Measurements from ENCODE around the gene RSPO3. TPM values are rescaled to one million over a fixed set of nuclear protein-coding genes. Genes with fewer than 3 reads are reported as not detected.
"Not testable (repeated sequence)": the region's sequence is repeated elsewhere in the genome, so short reads cannot be mapped to it uniquely, and the experiment has no call there.

RSPO3 gene
- polyA plus RNA-seq, 1 donor: 4.8 TPM

DNA sequence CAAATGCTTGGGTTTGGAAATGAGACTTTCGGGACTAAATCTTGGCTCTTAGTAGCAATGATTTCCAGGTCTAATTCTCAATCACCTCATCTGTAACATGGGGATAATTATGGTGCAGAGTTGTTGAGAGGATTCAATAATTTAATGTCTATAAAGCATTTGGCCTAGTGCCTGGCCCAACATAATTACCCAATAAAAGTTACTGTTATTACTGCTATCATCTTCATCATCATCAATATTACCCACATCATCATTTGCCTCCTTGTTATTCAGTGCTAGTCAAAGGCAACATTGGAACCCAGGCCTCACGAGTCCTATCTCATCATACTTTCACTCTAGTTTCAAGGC is 34.5 kb upstream of the RSPO3 start:
- WGBS (ENCODE audit: insufficient coverage, low lambda C conversion rate): no CpG with 5 or more reads among the region's 2 CpGs
- H3K4me3 ChIP-seq (ENCODE audit: low read length): no peak overlapping the region
- no peaks in the 10 kb centered on the region for H3K9me3 ChIP-seq (ENCODE audit: control insufficient read depth, low read depth, low read length)
- H3K4me1 ChIP-seq (ENCODE audit: control insufficient read depth, insufficient read depth, low read length): no peaks in the 10 kb centered on the region
- no peaks in the 10 kb centered on the region for H3K36me3 ChIP-seq (ENCODE audit: control insufficient read depth, insufficient read depth, low read length)
- no peaks in the 10 kb centered on the region for H3K27me3 ChIP-seq (ENCODE audit: control insufficient read depth, insufficient read depth, low read length)
- H3K27ac ChIP-seq (ENCODE audit: low read length): no peak overlapping the region
- no peak for DNase-seq

DNA sequence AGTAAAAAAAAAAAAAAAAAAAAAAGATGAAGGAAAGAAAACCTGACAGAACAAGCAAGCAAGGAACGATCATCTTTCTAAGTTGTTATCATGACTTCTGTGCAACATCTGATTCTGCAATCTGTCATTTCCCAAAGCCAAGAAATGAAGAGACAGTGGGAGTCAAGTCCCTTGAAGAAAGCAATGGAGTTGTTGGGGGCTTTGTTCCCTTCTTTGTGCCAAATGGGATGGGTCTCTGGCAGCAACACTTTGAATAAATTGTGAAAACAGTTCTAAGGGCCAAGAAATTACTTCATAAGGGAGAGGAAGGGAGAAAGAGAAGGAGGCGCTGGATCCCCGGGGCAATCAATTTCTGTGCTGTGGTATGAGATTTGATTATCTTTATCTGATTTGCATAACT is 33.3 kb upstream of the RSPO3 start:
- no peak overlapping the region for H3K27ac ChIP-seq (ENCODE audit: low read length)
- no peaks in the 10 kb centered on the region for H3K4me1 ChIP-seq (ENCODE audit: control insufficient read depth, insufficient read depth, low read length)
- WGBS (ENCODE audit: insufficient coverage, low lambda C conversion rate): 78% methylated on average over 3 of the region's 3 CpGs
- H3K9me3 ChIP-seq (ENCODE audit: control insufficient read depth, low read depth, low read length): no peaks in the 10 kb centered on the region
- DNase-seq: no peak
- H3K36me3 ChIP-seq (ENCODE audit: control insufficient read depth, insufficient read depth, low read length): no peaks in the 10 kb centered on the region
- H3K27me3 ChIP-seq (ENCODE audit: control insufficient read depth, insufficient read depth, low read length): no peaks in the 10 kb centered on the region
- no peak overlapping the region for H3K4me3 ChIP-seq (ENCODE audit: low read length)

DNA sequence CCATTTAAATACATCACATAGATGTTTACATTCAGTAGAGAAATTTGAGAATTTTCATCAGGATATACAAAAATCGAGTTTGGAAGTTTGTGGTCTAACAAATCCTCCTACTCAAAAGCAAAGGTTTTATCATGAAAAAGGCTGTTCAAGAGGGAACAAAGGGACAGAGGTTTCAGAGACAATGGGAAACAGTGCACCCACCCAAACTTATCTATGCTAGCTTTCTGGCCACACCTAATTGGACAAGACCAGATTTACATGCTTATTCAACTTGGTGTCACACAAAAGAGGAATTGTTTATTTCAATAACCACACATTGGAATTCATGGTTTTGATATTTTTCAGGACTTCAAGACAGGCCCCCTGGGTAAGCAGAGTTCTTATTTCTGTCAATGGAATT is 28.4 kb upstream of the RSPO3 start:
- H3K9me3 ChIP-seq (ENCODE audit: control insufficient read depth, low read depth, low read length): no peaks in the 10 kb centered on the region
- no peaks in the 10 kb centered on the region for H3K4me1 ChIP-seq (ENCODE audit: control insufficient read depth, insufficient read depth, low read length)
- no peaks in the 10 kb centered on the region for H3K36me3 ChIP-seq (ENCODE audit: control insufficient read depth, insufficient read depth, low read length)
- no peak overlapping the region for H3K4me3 ChIP-seq (ENCODE audit: low read length)
- WGBS (ENCODE audit: insufficient coverage, low lambda C conversion rate): 33% methylated on average over 1 of the region's 1 CpG
- H3K27me3 ChIP-seq (ENCODE audit: control insufficient read depth, insufficient read depth, low read length): no peaks in the 10 kb centered on the region
- no peak overlapping the region for H3K27ac ChIP-seq (ENCODE audit: low read length)
- DNase-seq: no peak

- H3K27me3 ChIP-seq (ENCODE audit: control insufficient read depth, insufficient read depth, low read length): no peaks in the 10 kb centered on the region
- no peaks in the 10 kb centered on the region for H3K4me1 ChIP-seq (ENCODE audit: control insufficient read depth, insufficient read depth, low read length)
- no peak overlapping the region for H3K27ac ChIP-seq (ENCODE audit: low read length)
- WGBS (ENCODE audit: insufficient coverage, low lambda C conversion rate): 92% methylated on average over 3 of the region's 3 CpGs
- H3K4me3 ChIP-seq (ENCODE audit: low read length): no peak overlapping the region
- no peak for DNase-seq
- H3K36me3 ChIP-seq (ENCODE audit: control insufficient read depth, insufficient read depth, low read length): no peaks in the 10 kb centered on the region
- H3K9me3 ChIP-seq (ENCODE audit: control insufficient read depth, low read depth, low read length): no peaks in the 10 kb centered on the region
These were observed 26.0 kb upstream of the RSPO3 start for GRCh38 chr6:127092466-127092865.

GRCh38 chr6:127094791-127095190 is 23.7 kb upstream of the RSPO3 start:
- no peak for DNase-seq
- Histone ChIP-seq H3K4me1 (ENCODE audit: control insufficient read depth, insufficient read depth, low read length) (no peaks in the 10 kb centered on the region), H3K27ac (ENCODE audit: low read length) (no peak overlapping the region), H3K27me3 (ENCODE audit: control insufficient read depth, insufficient read depth, low read length) (no peaks in the 10 kb centered on the region), H3K4me3 (ENCODE audit: low read length) (no peak overlapping the region), H3K9me3 (ENCODE audit: control insufficient read depth, low read depth, low read length) (no peaks in the 10 kb centered on the region), H3K36me3 (ENCODE audit: control insufficient read depth, insufficient read depth, low read length) (no peaks in the 10 kb centered on the region)
- WGBS (ENCODE audit: insufficient coverage, low lambda C conversion rate): 63% methylated on average over 1 of the region's 1 CpG

DNA sequence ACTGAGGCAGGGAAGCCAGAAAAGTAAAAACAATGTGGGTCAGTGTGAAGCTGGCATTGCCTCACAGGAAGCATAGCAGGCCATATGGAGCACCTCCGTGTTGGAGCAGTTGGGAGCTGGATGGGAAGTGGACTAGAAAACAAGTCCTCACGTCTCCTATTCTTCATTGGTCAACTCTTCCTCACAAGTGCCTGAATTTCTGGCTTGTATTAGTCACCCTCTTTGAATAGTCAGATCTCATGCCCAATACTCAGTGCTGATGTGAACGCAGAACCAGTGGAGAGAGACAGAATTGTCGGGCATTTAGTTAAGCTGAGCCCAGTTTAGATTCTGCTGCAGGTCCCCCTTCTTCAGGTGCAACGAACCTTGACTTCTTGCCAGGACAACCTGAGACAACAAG is 22.3 kb upstream of the RSPO3 start:
- Histone ChIP-seq H3K27ac (ENCODE audit: low read length) (no peak overlapping the region), H3K9me3 (ENCODE audit: control insufficient read depth, low read depth, low read length) (no peaks in the 10 kb centered on the region), H3K36me3 (ENCODE audit: control insufficient read depth, insufficient read depth, low read length) (no peaks in the 10 kb centered on the region), H3K4me1 (ENCODE audit: control insufficient read depth, insufficient read depth, low read length) (no peaks in the 10 kb centered on the region), H3K4me3 (ENCODE audit: low read length) (no peak overlapping the region), H3K27me3 (ENCODE audit: control insufficient read depth, insufficient read depth, low read length) (no peaks in the 10 kb centered on the region)
- no CpG with 5 or more reads among the region's 5 CpGs for WGBS (ENCODE audit: insufficient coverage, low lambda C conversion rate)
- DNase-seq: no peak

DNA sequence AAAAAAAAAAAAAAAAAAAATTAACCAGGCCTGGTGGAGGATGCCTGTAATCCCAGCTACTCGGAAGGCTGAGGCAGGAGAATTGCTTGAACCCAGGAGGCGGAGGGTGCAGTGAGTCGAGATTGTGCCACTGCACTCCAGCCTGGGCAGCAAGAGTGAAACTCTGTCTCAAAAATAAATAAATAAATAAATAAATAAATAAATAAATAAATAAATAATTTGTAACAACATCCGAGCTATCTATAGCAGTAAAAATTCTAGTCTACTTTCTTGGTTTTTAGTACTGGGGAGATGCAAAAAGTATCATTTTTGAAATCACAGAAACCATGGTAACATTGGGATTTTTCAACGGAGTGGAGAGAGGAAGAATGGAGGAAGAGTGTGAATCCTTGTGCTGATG is 21.0 kb upstream of the RSPO3 start:
- not testable (repeated sequence) for H3K9me3 ChIP-seq (ENCODE audit: control insufficient read depth, low read depth, low read length)
- WGBS (ENCODE audit: insufficient coverage, low lambda C conversion rate): 100% methylated on average over 2 of the region's 5 CpGs

DNA sequence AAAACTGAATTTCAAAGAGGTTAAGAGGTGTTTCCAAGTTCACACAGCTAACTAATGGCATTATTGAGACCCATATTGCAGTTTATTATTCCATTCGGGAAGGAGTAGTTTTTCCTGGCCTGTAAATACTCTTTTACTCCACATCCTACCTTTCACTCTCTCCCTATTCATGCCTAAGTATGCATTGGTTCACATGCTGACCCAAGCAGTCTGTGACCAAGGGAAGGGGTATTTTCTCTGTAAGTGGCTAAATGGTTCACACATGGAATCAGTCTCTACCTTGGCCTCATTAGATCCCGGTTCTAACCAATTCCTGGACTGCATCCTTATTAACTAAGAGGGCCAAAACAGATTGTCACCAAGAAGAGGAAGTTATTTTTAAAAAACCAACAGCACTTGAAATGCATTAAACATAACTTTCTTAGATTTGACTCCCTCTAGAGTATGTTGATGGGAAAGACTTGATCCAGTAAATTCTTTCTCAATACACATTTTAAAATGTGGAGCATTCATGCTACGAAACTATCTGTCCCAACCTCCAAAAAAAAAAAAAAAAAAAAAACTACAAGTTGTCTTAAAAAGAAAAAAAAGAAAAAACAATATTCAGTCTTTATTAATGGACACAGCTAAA is 17.8 kb upstream of the RSPO3 start:
- DNase-seq: peak in 1 of 2 donors; percentile 2
- Histone ChIP-seq H3K4me3 (ENCODE audit: low read length) (no peak overlapping the region), H3K36me3 (ENCODE audit: control insufficient read depth, insufficient read depth, low read length) (no peaks in the 10 kb centered on the region), H3K27ac (ENCODE audit: low read length) (no peak overlapping the region), H3K27me3 (ENCODE audit: control insufficient read depth, insufficient read depth, low read length) (no peaks in the 10 kb centered on the region), H3K4me1 (ENCODE audit: control insufficient read depth, insufficient read depth, low read length) (no peaks in the 10 kb centered on the region), H3K9me3 (ENCODE audit: control insufficient read depth, low read depth, low read length) (no peaks in the 10 kb centered on the region)
- 80% methylated on average over 1 of the region's 3 CpGs for WGBS (ENCODE audit: insufficient coverage, low lambda C conversion rate)

More for the DNA sequence above, 21.0 kb upstream of the RSPO3 start:
- not testable (repeated sequence) for H3K27ac ChIP-seq (ENCODE audit: low read length); H3K4me3 ChIP-seq (ENCODE audit: low read length); DNase-seq; H3K4me1 ChIP-seq (ENCODE audit: control insufficient read depth, insufficient read depth, low read length); H3K27me3 ChIP-seq (ENCODE audit: control insufficient read depth, insufficient read depth, low read length); H3K36me3 ChIP-seq (ENCODE audit: control insufficient read depth, insufficient read depth, low read length)

DNA sequence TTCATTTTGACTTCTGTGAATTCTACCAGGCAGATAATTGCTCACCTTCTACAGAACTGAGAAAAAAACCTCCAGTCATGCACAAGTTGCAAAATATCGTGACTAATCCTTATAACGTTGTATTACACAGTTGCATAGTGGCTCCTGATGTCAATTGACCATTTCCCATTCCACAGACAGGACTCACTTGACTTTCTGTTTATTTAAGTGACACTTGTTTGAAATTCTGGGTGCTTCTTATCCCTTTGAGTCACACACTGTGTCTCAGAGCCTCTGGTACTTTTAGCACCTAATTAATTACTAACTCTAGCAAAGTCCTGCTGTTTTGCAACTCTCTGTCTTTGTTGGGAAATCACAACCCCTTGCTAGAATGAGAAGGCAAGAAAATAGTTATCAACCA is 16.2 kb upstream of the RSPO3 start:
- Histone ChIP-seq H3K4me1 (ENCODE audit: control insufficient read depth, insufficient read depth, low read length) (no peaks in the 10 kb centered on the region), H3K27ac (ENCODE audit: low read length) (no peak overlapping the region), H3K9me3 (ENCODE audit: control insufficient read depth, low read depth, low read length) (no peaks in the 10 kb centered on the region), H3K36me3 (ENCODE audit: control insufficient read depth, insufficient read depth, low read length) (no peaks in the 10 kb centered on the region), H3K4me3 (ENCODE audit: low read length) (no peak overlapping the region), H3K27me3 (ENCODE audit: control insufficient read depth, insufficient read depth, low read length) (no peaks in the 10 kb centered on the region)
- no CpG with 5 or more reads among the region's 2 CpGs for WGBS (ENCODE audit: insufficient coverage, low lambda C conversion rate)
- no peak for DNase-seq

- Histone ChIP-seq H3K27me3 (ENCODE audit: control insufficient read depth, insufficient read depth, low read length) (no peaks in the 10 kb centered on the region), H3K36me3 (ENCODE audit: control insufficient read depth, insufficient read depth, low read length) (no peaks in the 10 kb centered on the region), H3K27ac (ENCODE audit: low read length) (no peak overlapping the region), H3K9me3 (ENCODE audit: control insufficient read depth, low read depth, low read length) (no peaks in the 10 kb centered on the region), H3K4me1 (ENCODE audit: control insufficient read depth, insufficient read depth, low read length) (no peaks in the 10 kb centered on the region), H3K4me3 (ENCODE audit: low read length) (no peak overlapping the region)
- WGBS (ENCODE audit: insufficient coverage, low lambda C conversion rate): 100% methylated on average over 3 of the region's 3 CpGs
- no peak for DNase-seq
These were observed 15.6 kb upstream of the RSPO3 start for GRCh38 chr6:127102859-127103258.

GRCh38 chr6:127103482-127103881 is 15.0 kb upstream of the RSPO3 start:
- Histone ChIP-seq H3K4me1 (ENCODE audit: control insufficient read depth, insufficient read depth, low read length) (no peaks in the 10 kb centered on the region), H3K4me3 (ENCODE audit: low read length) (no peak overlapping the region), H3K27ac (ENCODE audit: low read length) (no peak overlapping the region), H3K36me3 (ENCODE audit: control insufficient read depth, insufficient read depth, low read length) (no peaks in the 10 kb centered on the region), H3K27me3 (ENCODE audit: control insufficient read depth, insufficient read depth, low read length) (no peaks in the 10 kb centered on the region), H3K9me3 (ENCODE audit: control insufficient read depth, low read depth, low read length) (no peaks in the 10 kb centered on the region)
- DNase-seq: no peak
- WGBS (ENCODE audit: insufficient coverage, low lambda C conversion rate): 80% methylated on average over 2 of the region's 2 CpGs

All from large intestine (tissue), 3 donors.